ENCODE data around the gene OPRM1. TPM values are rescaled to one million over a fixed set of nuclear protein-coding genes. Genes with fewer than 3 reads are reported as not detected.
A peak's percentile ranks its signal among the peaks of the same experiment; 100 is the strongest.

Gene OPRM1
- total RNA-seq, 1 donor from 2014 or later: not detected

DNA sequence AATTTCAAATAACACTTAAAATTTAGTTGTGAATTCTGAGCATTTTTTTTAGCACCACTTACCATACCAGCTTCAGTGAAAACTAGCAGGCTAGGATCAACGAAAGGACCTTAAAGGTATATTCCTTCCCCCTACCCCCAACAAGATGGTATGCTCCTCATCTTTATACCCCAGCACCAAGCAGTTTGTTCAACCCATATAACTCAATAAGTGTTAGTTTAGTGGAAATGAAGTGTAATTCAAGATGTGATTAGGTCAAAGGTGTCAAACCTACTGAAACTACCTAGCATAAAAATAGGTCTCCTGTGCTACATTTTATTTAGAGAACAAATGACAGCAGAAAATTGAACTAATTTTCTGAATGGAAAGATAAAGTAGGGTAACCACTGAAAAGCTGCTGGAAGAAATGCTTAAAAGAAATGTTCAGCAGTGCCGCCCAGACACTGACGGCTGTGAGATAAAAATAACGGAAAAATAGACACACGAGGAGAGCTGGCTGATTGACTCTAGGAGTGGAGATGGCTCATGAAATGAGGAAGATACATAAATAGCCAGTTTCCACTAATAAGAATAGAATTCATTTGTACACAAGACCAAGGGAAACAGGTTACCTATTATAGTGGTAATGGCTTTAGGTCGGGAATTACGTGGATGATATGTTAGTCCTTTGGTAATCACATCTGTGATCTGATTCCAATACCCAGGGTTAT lies 222.8 kb downstream of the OPRM1 start:
- Mint-ChIP-seq H3K4me3 (no peak overlapping the region), H3K9me3 (peaks cover 4% of the 10 kb centered on the region), H3K4me1 (no peaks in the 10 kb centered on the region), H3K36me3 (ENCODE audit: low read depth) (peaks cover 6% of the 10 kb centered on the region), H3K27ac (ENCODE audit: unreplicated experiment) (no peak overlapping the region), H3K27me3 (ENCODE audit: low read depth) (no peaks in the 10 kb centered on the region)
- DNase-seq (ENCODE audit: low read depth, low spot score): no peak
- TF ChIP-seq, protein P1, sequence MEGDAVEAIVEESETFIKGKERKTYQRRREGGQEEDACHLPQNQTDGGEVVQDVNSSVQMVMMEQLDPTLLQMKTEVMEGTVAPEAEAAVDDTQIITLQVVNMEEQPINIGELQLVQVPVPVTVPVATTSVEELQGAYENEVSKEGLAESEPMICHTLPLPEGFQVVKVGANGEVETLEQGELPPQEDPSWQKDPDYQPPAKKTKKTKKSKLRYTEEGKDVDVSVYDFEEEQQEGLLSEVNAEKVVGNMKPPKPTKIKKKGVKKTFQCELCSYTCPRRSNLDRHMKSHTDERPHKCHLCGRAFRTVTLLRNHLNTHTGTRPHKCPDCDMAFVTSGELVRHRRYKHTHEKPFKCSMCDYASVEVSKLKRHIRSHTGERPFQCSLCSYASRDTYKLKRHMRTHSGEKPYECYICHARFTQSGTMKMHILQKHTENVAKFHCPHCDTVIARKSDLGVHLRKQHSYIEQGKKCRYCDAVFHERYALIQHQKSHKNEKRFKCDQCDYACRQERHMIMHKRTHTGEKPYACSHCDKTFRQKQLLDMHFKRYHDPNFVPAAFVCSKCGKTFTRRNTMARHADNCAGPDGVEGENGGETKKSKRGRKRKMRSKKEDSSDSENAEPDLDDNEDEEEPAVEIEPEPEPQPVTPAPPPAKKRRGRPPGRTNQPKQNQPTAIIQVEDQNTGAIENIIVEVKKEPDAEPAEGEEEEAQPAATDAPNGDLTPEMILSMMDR (conservative IDR thresholded peaks at IDR 0.05): no peak

DNA sequence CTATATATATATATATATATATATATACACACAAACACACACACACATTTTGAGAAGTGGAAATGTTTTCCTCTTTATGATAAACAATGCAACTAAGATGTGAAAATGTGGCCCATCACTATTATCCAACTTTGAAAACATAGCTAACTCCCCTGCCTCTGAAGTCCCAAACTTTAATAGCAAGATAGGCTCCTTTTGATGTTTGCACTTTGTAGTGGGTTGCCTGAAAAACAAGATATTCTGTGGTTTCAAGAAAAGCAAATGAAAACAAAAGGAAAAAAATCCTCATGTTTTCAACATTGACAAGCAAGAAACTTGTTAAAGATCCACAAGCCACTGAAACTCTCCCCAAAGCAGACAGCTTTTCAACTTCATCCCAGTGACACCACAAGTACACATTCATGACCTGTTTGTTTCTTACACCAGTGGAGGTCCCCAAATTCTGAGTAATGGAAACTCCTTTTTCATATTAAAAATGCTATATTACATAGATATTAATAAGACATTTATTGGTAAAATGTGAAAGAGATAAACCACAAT lies 227.6 kb downstream of the OPRM1 start:
- no peaks in the 10 kb centered on the region for H3K4me1 Mint-ChIP-seq
- no peak overlapping the region for H3K4me3 Mint-ChIP-seq
- no peak for DNase-seq (ENCODE audit: low read depth, low spot score)
- TF ChIP-seq, protein P1 (conservative IDR thresholded peaks at IDR 0.05): no peak
- H3K27ac Mint-ChIP-seq (ENCODE audit: unreplicated experiment): no peak overlapping the region
- H3K27me3 Mint-ChIP-seq (ENCODE audit: low read depth): no peaks in the 10 kb centered on the region
- H3K36me3 Mint-ChIP-seq (ENCODE audit: low read depth): peaks cover 3% of the 10 kb centered on the region
- peaks cover 6% of the 10 kb centered on the region for H3K9me3 Mint-ChIP-seq

DNA sequence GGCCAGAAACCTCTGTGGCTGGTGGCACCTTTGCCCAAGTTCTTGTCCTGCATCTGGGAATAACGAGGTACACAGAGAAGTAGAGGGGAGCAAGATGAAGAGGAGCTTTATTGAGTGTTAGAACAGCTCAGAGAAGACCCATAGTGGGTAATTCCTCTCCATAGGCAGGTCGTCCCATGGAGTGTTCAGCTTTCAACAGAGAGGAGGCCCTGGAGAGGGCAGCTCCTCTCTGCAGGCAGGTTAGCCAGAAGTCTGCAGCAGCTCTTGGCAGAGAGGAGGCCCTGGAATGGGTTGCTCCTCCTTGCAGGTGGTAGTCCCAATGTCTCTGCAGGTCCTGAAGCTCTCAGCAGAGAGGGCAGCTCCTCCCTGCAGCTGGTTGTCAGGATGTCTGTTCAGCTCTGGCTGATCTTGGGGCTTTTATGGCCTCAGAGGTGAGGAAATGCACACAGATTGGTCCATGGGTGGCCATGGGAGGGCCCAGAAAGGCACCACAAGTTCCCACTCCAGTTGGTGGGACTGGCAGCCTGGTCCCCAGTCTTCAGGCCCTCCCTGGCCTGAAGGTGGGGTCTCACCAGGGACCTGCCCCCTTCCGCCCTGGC lies 228.6 kb downstream of the OPRM1 start:
- no peaks in the 10 kb centered on the region for H3K4me1 Mint-ChIP-seq
- H3K9me3 Mint-ChIP-seq: peaks cover 6% of the 10 kb centered on the region
- DNase-seq (ENCODE audit: low read depth, low spot score): no peak
- TF ChIP-seq, protein P1 (conservative IDR thresholded peaks at IDR 0.05): no peak
- no peak overlapping the region for H3K27ac Mint-ChIP-seq (ENCODE audit: unreplicated experiment)
- peaks cover 3% of the 10 kb centered on the region for H3K36me3 Mint-ChIP-seq (ENCODE audit: low read depth)
- no peaks in the 10 kb centered on the region for H3K27me3 Mint-ChIP-seq (ENCODE audit: low read depth)
- no peak overlapping the region for H3K4me3 Mint-ChIP-seq

GRCh38 chr6:154268486-154268885 lies 229.4 kb downstream of the OPRM1 start:
- TF ChIP-seq, protein P1 (conservative IDR thresholded peaks at IDR 0.05): no peak
- peak overlapping the region; percentile 19 for H3K27ac Mint-ChIP-seq (ENCODE audit: unreplicated experiment)
- H3K4me3 Mint-ChIP-seq: no peak overlapping the region
- no peak for DNase-seq (ENCODE audit: low read depth, low spot score)
- no peaks in the 10 kb centered on the region for H3K27me3 Mint-ChIP-seq (ENCODE audit: low read depth)
- H3K9me3 Mint-ChIP-seq: peaks cover 6% of the 10 kb centered on the region
- peaks cover 7% of the 10 kb centered on the region for H3K4me1 Mint-ChIP-seq
- peaks cover 3% of the 10 kb centered on the region for H3K36me3 Mint-ChIP-seq (ENCODE audit: low read depth)

DNA sequence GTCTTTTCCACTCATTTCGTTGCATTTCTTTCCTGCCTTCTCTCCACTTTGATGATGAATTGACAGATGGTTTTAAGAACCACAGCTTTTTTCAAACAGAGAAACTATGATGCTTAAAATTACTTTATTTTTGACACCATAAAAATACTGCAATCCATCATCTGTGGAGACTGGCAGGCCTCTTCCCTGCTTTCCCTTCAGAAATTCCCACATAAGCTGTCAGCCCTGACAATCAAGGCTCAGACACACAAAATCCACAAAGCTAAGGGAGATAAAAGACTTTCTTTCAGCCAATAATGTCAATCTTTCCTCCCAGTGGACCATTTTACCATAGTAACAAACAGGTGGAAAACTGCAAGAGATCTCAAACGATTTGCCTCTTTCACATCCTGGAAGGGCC lies 235.1 kb downstream of the OPRM1 start:
- TF ChIP-seq, protein P1 (conservative IDR thresholded peaks at IDR 0.05): no peak
- Mint-ChIP-seq H3K9me3 (no peaks in the 10 kb centered on the region), H3K4me3 (no peak overlapping the region), H3K4me1 (peaks cover 12% of the 10 kb centered on the region), H3K27me3 (ENCODE audit: low read depth) (no peaks in the 10 kb centered on the region), H3K27ac (ENCODE audit: unreplicated experiment) (no peak overlapping the region), H3K36me3 (ENCODE audit: low read depth) (no peaks in the 10 kb centered on the region)
- no peak for DNase-seq (ENCODE audit: low read depth, low spot score)

All from neural crest cell (in vitro differentiated cells).